ENCODE data around the gene TOR1B. TPM values are rescaled to one million over a fixed set of nuclear protein-coding genes. Genes with fewer than 3 reads are reported as not detected.

TOR1B gene
- total RNA-seq, 3 donors from 2014 or later: 22.6 to 26.7 (median 23.9) TPM

- Histone ChIP-seq H3K9me3 (no peaks in the 10 kb centered on the region), H3K27ac (no peak overlapping the region), H3K36me3 (peaks cover 4% of the 10 kb centered on the region), H3K27me3 (no peaks in the 10 kb centered on the region), H3K4me3 (no peak overlapping the region), H3K4me1 (no peaks in the 10 kb centered on the region)
- no peak for DNase-seq (ENCODE audit: low spot score in 2 of 2)
- intact Hi-C loops (cut with DNase I; ENCODE audit: low total_unique reads): no loop called here
- TF ChIP-seq CTCF (IDR thresholded peaks at IDR 0.05) (no peak), POLR2AphosphoS5 (IDR thresholded peaks at IDR 0.05) (no peak), POLR2A (IDR thresholded peaks at IDR 0.05) (no peak)
These were observed 42.4 kb downstream of the TOR1B start for GRCh38 chr9:129845373-129845772.

GRCh38 chr9:129848712-129849441 is 45.9 kb downstream of the TOR1B start:
- TF ChIP-seq CTCF (IDR thresholded peaks at IDR 0.05): no peak
- Histone ChIP-seq H3K9me3 (no peaks in the 10 kb centered on the region), H3K36me3 (peaks cover 4% of the 10 kb centered on the region), H3K4me3 (no peak overlapping the region), H3K27ac (no peak overlapping the region), H3K27me3 (no peaks in the 10 kb centered on the region), H3K4me1 (no peaks in the 10 kb centered on the region)
- intact Hi-C loops (cut with DNase I; ENCODE audit: low total_unique reads): no loop called here
- no peak for DNase-seq (ENCODE audit: low spot score in 2 of 2)

- DNase-seq (ENCODE audit: low spot score in 2 of 2): no peak
- Histone ChIP-seq H3K4me1 (no peaks in the 10 kb centered on the region), H3K36me3 (peaks cover 4% of the 10 kb centered on the region), H3K27ac (no peak overlapping the region), H3K9me3 (no peaks in the 10 kb centered on the region), H3K4me3 (no peak overlapping the region), H3K27me3 (no peaks in the 10 kb centered on the region)
- intact Hi-C loops (cut with DNase I; ENCODE audit: low total_unique reads): no loop called here
- TF ChIP-seq POLR2A (IDR thresholded peaks at IDR 0.05) (no peak), POLR2AphosphoS5 (IDR thresholded peaks at IDR 0.05) (no peak)
These were observed 46.9 kb downstream of the TOR1B start for GRCh38 chr9:129849901-129850300.

- H3K27ac ChIP-seq: no peak overlapping the region
- no peaks in the 10 kb centered on the region for H3K4me1 ChIP-seq
These were observed 48.0 kb downstream of the TOR1B start for GRCh38 chr9:129850821-129851550.

GRCh38 chr9:129851821-129852220 is 48.8 kb downstream of the TOR1B start:
- Histone ChIP-seq H3K27ac (no peak overlapping the region), H3K9me3 (no peaks in the 10 kb centered on the region), H3K4me1 (no peaks in the 10 kb centered on the region), H3K36me3 (peaks cover 4% of the 10 kb centered on the region), H3K27me3 (no peaks in the 10 kb centered on the region), H3K4me3 (no peak overlapping the region)
- DNase-seq (ENCODE audit: low spot score in 2 of 2): no peak
- TF ChIP-seq CTCF (IDR thresholded peaks at IDR 0.05) (no peak), POLR2AphosphoS5 (IDR thresholded peaks at IDR 0.05) (no peak), POLR2A (IDR thresholded peaks at IDR 0.05) (no peak)
- intact Hi-C loops (cut with DNase I; ENCODE audit: low total_unique reads): no loop called here

More at GRCh38 chr9:129850821-129851550, 48.0 kb downstream of the TOR1B start:
- no peak for DNase-seq (ENCODE audit: low spot score in 2 of 2)
- intact Hi-C loops (cut with DNase I; ENCODE audit: low total_unique reads): no loop called here
- no peaks in the 10 kb centered on the region for H3K27me3 ChIP-seq
- no peaks in the 10 kb centered on the region for H3K9me3 ChIP-seq
- H3K36me3 ChIP-seq: peaks cover 4% of the 10 kb centered on the region
- no peak for TF ChIP-seq POLR2AphosphoS5 (IDR thresholded peaks at IDR 0.05)
- TF ChIP-seq CTCF (IDR thresholded peaks at IDR 0.05): no peak
- no peak for TF ChIP-seq POLR2A (IDR thresholded peaks at IDR 0.05)
- no peak overlapping the region for H3K4me3 ChIP-seq

Data from breast epithelium (tissue), 4 donors.